Caco-2 (cell line): ENCODE data around the gene DDR2. TPM values are rescaled to one million over a fixed set of nuclear protein-coding genes. Genes with fewer than 3 reads are reported as not detected.

ENCODE experiments used
- BruUV-seq: library from RNA; stranded (reverse); fragments of 400-500 nt; replicated peaks from 2 replicates; lab custom pipeline; 2021; lab: Mats Ljungman, UMichigan
- CTCF ChIA-PET: fragments of 300-600 bp; sonication (Branson Sonifier 250); formaldehyde crosslinking; loops from one replicate; lab custom pipeline; 2022; ENCODE audit warnings: antibody characterized with exemption; lab: Charles Lee
- POLR2A ChIA-PET: fragments of 300-600 bp; sonication (Branson Sonifier 250); formaldehyde crosslinking; loops from one replicate; lab custom pipeline; 2022; ENCODE audit warnings: antibody characterized with exemption; lab: Charles Lee
- DNase-seq, 2 experiments: peaks; one replicate each; pipeline versions ENCODE4 v3.0.0 to v3.0.0-alpha.2; 2020 to 2022
- H3K27me3 ChIP-seq: replicated peaks from 2 replicates; pipeline ENCODE4 v1.6.0; 2011; ENCODE audit warnings: low read length; ENCODE audit not compliant: control insufficient read depth, insufficient read depth
- H3K36me3 ChIP-seq: 2 replicates; pipeline ENCODE4 v1.5.1; 2011; ENCODE audit warnings: low read length; ENCODE audit not compliant: control insufficient read depth, insufficient read depth
- H3K4me1 ChIP-seq: fragments of 250-450 bp; sonication (Bioruptor Pico); 2 replicates; pipeline ENCODE4 v1.5.1; 2020; ENCODE audit warnings: mild to moderate bottlenecking
- H3K4me3 ChIP-seq: 2 replicates; pipeline ENCODE4 v1.5.1; 2011; ENCODE audit warnings: low read depth, mild to moderate bottlenecking, control low read depth, low read length
- H3K9me3 ChIP-seq: fragments of 250-450 bp; sonication (Bioruptor Pico); 2 replicates; pipeline ENCODE4 v1.5.1; 2020; ENCODE audit warnings: mild to moderate bottlenecking, moderate library complexity
- H3K27ac Mint-ChIP-seq: one replicate; pipeline ENCODE4 v1.8.0; 2022; ENCODE audit warnings: mixed read lengths; ENCODE audit not compliant: unreplicated experiment
- H3K27me3 Mint-ChIP-seq: one replicate; pipeline ENCODE4 v1.8.0; 2022; ENCODE audit warnings: mixed read lengths; ENCODE audit not compliant: insufficient read depth, unreplicated experiment
- H3K36me3 Mint-ChIP-seq: one replicate; pipeline ENCODE4 v1.8.0; 2022; ENCODE audit warnings: mild to moderate bottlenecking, mixed read lengths; ENCODE audit not compliant: insufficient read depth, unreplicated experiment
- H3K4me1 Mint-ChIP-seq: one replicate; pipeline ENCODE4 v1.8.0; 2022; ENCODE audit warnings: low read depth, mixed read lengths; ENCODE audit not compliant: unreplicated experiment
- H3K4me3 Mint-ChIP-seq: one replicate; pipeline ENCODE4 v1.8.0; 2022; ENCODE audit warnings: mild to moderate bottlenecking, moderate library complexity, mixed read lengths; ENCODE audit not compliant: unreplicated experiment
- H3K9me3 Mint-ChIP-seq: one replicate; pipeline ENCODE4 v1.8.0; 2022; ENCODE audit warnings: mixed read lengths; ENCODE audit not compliant: unreplicated experiment
- intact Hi-C: fragments of 100-400 bp; cut with micrococcal nuclease; formaldehyde crosslinking; loops from one replicate; pipeline ENCODE4 v1.10.0; 2022; ENCODE audit not compliant: unreplicated experiment
- total RNA-seq: library from RNA; stranded (reverse); gene quantifications from 2 replicates; pipeline ENCODE4 v1.2.3, GENCODE V29; 2022
- TF ChIP-seq, protein P1 (sequence below), 2 experiments: fragments of 200-600 bp in 1 of 2; IDR thresholded peaks; 1 replicate in 1 of 2; 2 replicates in 1 of 2; pipeline versions ENCODE4 v1.5.1 to v1.8.0; 2011 to 2022; ENCODE audit warnings: antibody characterized with exemption in 1 of 2, control low read depth in 1 of 2, inconsistent platforms in 1 of 2, low read depth in 1 of 2, low read length in 1 of 2, mild to moderate bottlenecking in 1 of 2, moderate library complexity in 1 of 2; ENCODE audit not compliant: insufficient read depth in 1 of 2, severe bottlenecking in 1 of 2, unreplicated experiment in 1 of 2

Gene DDR2
- total RNA-seq, 1 experiment from 2014 or later, result 0.73 TPM

GRCh38 chr1:162616848-162617247 lies 15.4 kb upstream of the DDR2 start:
- CTCF ChIA-PET, result no interaction called here
- DNase-seq, result no peak

GRCh38 chr1:162617513-162617912 lies 14.8 kb upstream of the DDR2 start:
- no peaks in the 10 kb centered on the region for H3K9me3 Mint-ChIP-seq
- H3K4me3 ChIP-seq, result no peak overlapping the region
- TF ChIP-seq, protein P1, sequence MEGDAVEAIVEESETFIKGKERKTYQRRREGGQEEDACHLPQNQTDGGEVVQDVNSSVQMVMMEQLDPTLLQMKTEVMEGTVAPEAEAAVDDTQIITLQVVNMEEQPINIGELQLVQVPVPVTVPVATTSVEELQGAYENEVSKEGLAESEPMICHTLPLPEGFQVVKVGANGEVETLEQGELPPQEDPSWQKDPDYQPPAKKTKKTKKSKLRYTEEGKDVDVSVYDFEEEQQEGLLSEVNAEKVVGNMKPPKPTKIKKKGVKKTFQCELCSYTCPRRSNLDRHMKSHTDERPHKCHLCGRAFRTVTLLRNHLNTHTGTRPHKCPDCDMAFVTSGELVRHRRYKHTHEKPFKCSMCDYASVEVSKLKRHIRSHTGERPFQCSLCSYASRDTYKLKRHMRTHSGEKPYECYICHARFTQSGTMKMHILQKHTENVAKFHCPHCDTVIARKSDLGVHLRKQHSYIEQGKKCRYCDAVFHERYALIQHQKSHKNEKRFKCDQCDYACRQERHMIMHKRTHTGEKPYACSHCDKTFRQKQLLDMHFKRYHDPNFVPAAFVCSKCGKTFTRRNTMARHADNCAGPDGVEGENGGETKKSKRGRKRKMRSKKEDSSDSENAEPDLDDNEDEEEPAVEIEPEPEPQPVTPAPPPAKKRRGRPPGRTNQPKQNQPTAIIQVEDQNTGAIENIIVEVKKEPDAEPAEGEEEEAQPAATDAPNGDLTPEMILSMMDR (IDR thresholded peaks at IDR 0.05; ENCODE audit: insufficient read depth in 1 of 2, low read depth in 1 of 2, low read length in 1 of 2, severe bottlenecking in 1 of 2, unreplicated experiment in 1 of 2), result no peak
- H3K9me3 ChIP-seq, result peaks cover 6% of the 10 kb centered on the region
- peaks cover 2% of the 10 kb centered on the region for H3K36me3 Mint-ChIP-seq
- no TSS peak for BruUV-seq
- intact Hi-C loops, result no loop called here
- no peak overlapping the region for H3K27ac Mint-ChIP-seq
- ChIA-PET CTCF (no interaction called here), POLR2A (no interaction called here)
- DNase-seq, result no peak
- no peaks in the 10 kb centered on the region for H3K27me3 Mint-ChIP-seq
- no peaks in the 10 kb centered on the region for H3K27me3 ChIP-seq
- no peaks in the 10 kb centered on the region for H3K4me1 ChIP-seq
- H3K4me3 Mint-ChIP-seq, result no peak overlapping the region
- no peaks in the 10 kb centered on the region for H3K4me1 Mint-ChIP-seq
- H3K36me3 ChIP-seq, result no peaks in the 10 kb centered on the region

More at GRCh38 chr1:162616848-162617247, 15.4 kb upstream of the DDR2 start:
- H3K36me3 Mint-ChIP-seq, result peaks cover 4% of the 10 kb centered on the region
- no peaks in the 10 kb centered on the region for H3K27me3 Mint-ChIP-seq
- Histone ChIP-seq H3K36me3 (no peaks in the 10 kb centered on the region), H3K27me3 (no peaks in the 10 kb centered on the region), H3K4me1 (no peaks in the 10 kb centered on the region), H3K9me3 (peaks cover 6% of the 10 kb centered on the region), H3K4me3 (no peak overlapping the region)
- H3K9me3 Mint-ChIP-seq, result no peaks in the 10 kb centered on the region
- H3K4me1 Mint-ChIP-seq, result no peaks in the 10 kb centered on the region
- no TSS peak for BruUV-seq
- POLR2A ChIA-PET, result no interaction called here
- H3K27ac Mint-ChIP-seq, result no peak overlapping the region
- intact Hi-C loops, result no loop called here
- TF ChIP-seq, protein P1 (IDR thresholded peaks at IDR 0.05; ENCODE audit: insufficient read depth in 1 of 2, low read depth in 1 of 2, low read length in 1 of 2, severe bottlenecking in 1 of 2, unreplicated experiment in 1 of 2), result no peak
- no peak overlapping the region for H3K4me3 Mint-ChIP-seq

- CTCF ChIA-PET, result no interaction called here
Observed at GRCh38 chr1:162619076-162619475, 13.2 kb upstream of the DDR2 start.

More at GRCh38 chr1:162619076-162619475, 13.2 kb upstream of the DDR2 start:
- TF ChIP-seq, protein P1 (IDR thresholded peaks at IDR 0.05; ENCODE audit: insufficient read depth in 1 of 2, low read depth in 1 of 2, low read length in 1 of 2, severe bottlenecking in 1 of 2, unreplicated experiment in 1 of 2), result no peak
- Histone ChIP-seq H3K36me3 (no peaks in the 10 kb centered on the region), H3K4me1 (no peaks in the 10 kb centered on the region), H3K27me3 (no peaks in the 10 kb centered on the region), H3K9me3 (peaks cover 6% of the 10 kb centered on the region), H3K4me3 (no peak overlapping the region)
- intact Hi-C loops, result no loop called here
- Mint-ChIP-seq H3K36me3 (no peaks in the 10 kb centered on the region), H3K4me1 (no peaks in the 10 kb centered on the region), H3K27me3 (no peaks in the 10 kb centered on the region), H3K4me3 (no peak overlapping the region), H3K9me3 (no peaks in the 10 kb centered on the region), H3K27ac (no peak overlapping the region)
- POLR2A ChIA-PET, result no interaction called here
- DNase-seq, result no peak
- BruUV-seq, result no TSS peak
